Lower lobe of right lung (tissue), 2 donors: ENCODE measurements around the gene UBE2G2. TPM values are rescaled to one million over a fixed set of nuclear protein-coding genes. Genes with fewer than 3 reads are reported as not detected.

Source experiments
- ATAC-seq, 2 donors: fragments of 200-7000 bp; cut with Tn5 transposase; one replicate each; pipeline ENCODE4 v1.9.1; 2020 to 2022; ENCODE audit warnings: mild to moderate bottlenecking in 2 of 2, moderate library complexity in 2 of 2
- DNase-seq: peaks from one replicate; pipeline ENCODE4 v3.0.0-alpha.2; 2020
- H3K27ac ChIP-seq: fragments of 200-600 bp; one replicate; pipeline ENCODE4 v1.8.0; 2022
- H3K27me3 ChIP-seq: fragments of 200-600 bp; one replicate; pipeline ENCODE4 v1.8.0; 2022; ENCODE audit warnings: low read depth
- H3K36me3 ChIP-seq: fragments of 200-600 bp; one replicate; pipeline ENCODE4 v1.8.0; 2022; ENCODE audit warnings: mild to moderate bottlenecking
- H3K4me1 ChIP-seq: fragments of 200-600 bp; one replicate; pipeline ENCODE4 v1.8.0; 2022
- H3K4me3 ChIP-seq: fragments of 200-600 bp; one replicate; pipeline ENCODE4 v1.8.0; 2022; ENCODE audit warnings: mild to moderate bottlenecking
- H3K9me3 ChIP-seq: fragments of 200-600 bp; one replicate; pipeline ENCODE4 v1.8.0; 2022
- CTCF ChIP-seq: fragments of 200-600 bp; IDR thresholded peaks from one replicate; pipeline ENCODE4 v1.8.0; 2022; ENCODE audit warnings: antibody characterized with exemption, mild to moderate bottlenecking
- intact Hi-C: fragments of 100-400 bp; cut with DNase I; formaldehyde crosslinking; loops from one replicate; pipeline ENCODE4 v1.11.0; 2022
- total RNA-seq: library from RNA; stranded (reverse); fragmentation: NEBNext Ultra II Directional; extraction: Animal tissue kit (Norgen Biotek cat#: 25700); gene quantifications from one replicate; pipeline ENCODE4 v1.2.1, GENCODE V29; 2021
- donor health status: DM: no; HTN: yes; CAD: no; lungs with severe emphysema.

UBE2G2 gene
- total RNA-seq, 1 donor from 2014 or later, result 76.9 TPM

- TF ChIP-seq CTCF, result no peak
- intact Hi-C loops, result no loop called here
- Histone ChIP-seq H3K27ac (no peak overlapping the region), H3K9me3 (no peaks in the 10 kb centered on the region), H3K36me3 (no peaks in the 10 kb centered on the region), H3K4me3 (no peak overlapping the region), H3K27me3 (peaks cover 3% of the 10 kb centered on the region), H3K4me1 (no peaks in the 10 kb centered on the region)
- DNase-seq (no peak), ATAC-seq (peak in 1 of 2 donors; percentile 8)
These were observed 36.6 kb upstream of the UBE2G2 start for GRCh38 chr21:44838039-44838895.

- no peaks in the 10 kb centered on the region for H3K4me1 ChIP-seq
- DNase-seq (no peak), ATAC-seq (peak in 1 of 2 donors; percentile 13)
- TF ChIP-seq CTCF, result no peak
- peaks cover 3% of the 10 kb centered on the region for H3K27me3 ChIP-seq
- H3K27ac ChIP-seq, result no peak overlapping the region
- H3K36me3 ChIP-seq, result no peaks in the 10 kb centered on the region
- intact Hi-C loops, result no loop called here
- no peak overlapping the region for H3K4me3 ChIP-seq
- no peaks in the 10 kb centered on the region for H3K9me3 ChIP-seq
These were observed 35.9 kb upstream of the UBE2G2 start for GRCh38 chr21:44837537-44837936.

GRCh38 chr21:44836666-44837471 is 35.2 kb upstream of the UBE2G2 start:
- H3K9me3 ChIP-seq, result no peaks in the 10 kb centered on the region
- peak; percentile 60 for ATAC-seq

GRCh38 chr21:44836349-44836665 is 34.7 kb upstream of the UBE2G2 start:
- intact Hi-C loops, result no loop called here
- no peaks in the 10 kb centered on the region for H3K9me3 ChIP-seq
- TF ChIP-seq CTCF, result no peak
- H3K36me3 ChIP-seq, result no peaks in the 10 kb centered on the region
- H3K27me3 ChIP-seq, result peaks cover 3% of the 10 kb centered on the region
- H3K4me3 ChIP-seq, result no peak overlapping the region
- DNase-seq (no peak), ATAC-seq (no peak)
- H3K4me1 ChIP-seq, result no peaks in the 10 kb centered on the region
- H3K27ac ChIP-seq, result no peak overlapping the region

More at GRCh38 chr21:44836666-44837471, 35.2 kb upstream of the UBE2G2 start:
- no peaks in the 10 kb centered on the region for H3K4me1 ChIP-seq
- DNase-seq, result no peak
- no peak overlapping the region for H3K4me3 ChIP-seq
- H3K27me3 ChIP-seq, result peaks cover 3% of the 10 kb centered on the region
- intact Hi-C loops, result no loop called here
- H3K36me3 ChIP-seq, result no peaks in the 10 kb centered on the region
- TF ChIP-seq CTCF, result no peak
- H3K27ac ChIP-seq, result no peak overlapping the region

GRCh38 chr21:44835647-44835973 is 34.0 kb upstream of the UBE2G2 start:
- ATAC-seq (no peak), DNase-seq (no peak)
- Histone ChIP-seq H3K27ac (no peak overlapping the region), H3K36me3 (no peaks in the 10 kb centered on the region), H3K9me3 (no peaks in the 10 kb centered on the region), H3K4me3 (no peak overlapping the region), H3K4me1 (no peaks in the 10 kb centered on the region), H3K27me3 (peaks cover 3% of the 10 kb centered on the region)
- intact Hi-C loops, result no loop called here
- no peak for TF ChIP-seq CTCF
